Mucosa of descending colon (tissue), 3 donors: Measurements from ENCODE around the gene KIF4A. TPM values are rescaled to one million over a fixed set of nuclear protein-coding genes. Genes with fewer than 3 reads are reported as not detected.
A peak's percentile ranks its signal among the peaks of the same experiment; 100 is the strongest.

Experiments used
- ATAC-seq: fragments of 200-7000 bp; cut with Tn5 transposase; one replicate; pipeline ENCODE4 v1.9.1; 2020; ENCODE audit warnings: mild to moderate bottlenecking, moderate library complexity
- DNase-seq, 3 donors: peaks; one replicate each; pipeline ENCODE4 v3.0.0-alpha.2; 2020
- H3K36me3 ChIP-seq: fragments of 200-600 bp; one replicate; pipeline ENCODE4 v1.8.0; 2021; ENCODE audit warnings: low read depth, mild to moderate bottlenecking
- H3K4me1 ChIP-seq: fragments of 200-600 bp; one replicate; pipeline ENCODE4 v1.8.0; 2021; ENCODE audit warnings: low read depth, mild to moderate bottlenecking
- H3K4me3 ChIP-seq: fragments of 200-600 bp; one replicate; pipeline ENCODE4 v1.8.0; 2021; ENCODE audit warnings: mild to moderate bottlenecking
- H3K9me3 ChIP-seq: fragments of 200-600 bp; one replicate; pipeline ENCODE4 v1.8.0; 2021; ENCODE audit warnings: mild to moderate bottlenecking
- intact Hi-C, 2 donors: fragments of 100-400 bp; cut with DNase I in 1 of 2; cut with micrococcal nuclease in 1 of 2; formaldehyde crosslinking; loops; one replicate each; pipeline versions ENCODE4 v1.11.0 to v1.11.1; 2022; cut with DNase I, micrococcal nuclease
- total RNA-seq, 3 donors: library from RNA; stranded (reverse); fragmentation: NEBNext Ultra II Directional in 2 of 3; extraction: Animal tissue kit (Norgen Biotek cat#: 25700) in 2 of 3; gene quantifications; one replicate each; pipeline versions ENCODE4 v1.2.1 to v1.2.4, GENCODE V29; 2021 to 2023
- TF ChIP-seq, protein P1 (sequence below): fragments of 200-600 bp; IDR thresholded peaks from one replicate; pipeline ENCODE4 v1.8.0; 2022; ENCODE audit warnings: antibody characterized with exemption, mild to moderate bottlenecking
- donor health status: DM: no; HTN: no; CAD: no; lungs with moderate emphysema.
- donor health status: DM: no; HTN: no; CAD: no.
- donor health status: DM: no; HTN: yes; CAD: no.

The KIF4A gene
- total RNA-seq, 3 donors from 2014 or later, result 1.5 to 10.7 (median 3.1) TPM

- peak overlapping the region; percentile 17 for H3K4me3 ChIP-seq
- H3K36me3 ChIP-seq, result no peaks in the 10 kb centered on the region
- no peaks in the 10 kb centered on the region for H3K9me3 ChIP-seq
- ATAC-seq, result peak; percentile 92
- intact Hi-C loops, result no loop called here
- no peaks in the 10 kb centered on the region for H3K4me1 ChIP-seq
- DNase-seq, result peak; percentile 92 to 93 (median 93)
- TF ChIP-seq, protein P1, sequence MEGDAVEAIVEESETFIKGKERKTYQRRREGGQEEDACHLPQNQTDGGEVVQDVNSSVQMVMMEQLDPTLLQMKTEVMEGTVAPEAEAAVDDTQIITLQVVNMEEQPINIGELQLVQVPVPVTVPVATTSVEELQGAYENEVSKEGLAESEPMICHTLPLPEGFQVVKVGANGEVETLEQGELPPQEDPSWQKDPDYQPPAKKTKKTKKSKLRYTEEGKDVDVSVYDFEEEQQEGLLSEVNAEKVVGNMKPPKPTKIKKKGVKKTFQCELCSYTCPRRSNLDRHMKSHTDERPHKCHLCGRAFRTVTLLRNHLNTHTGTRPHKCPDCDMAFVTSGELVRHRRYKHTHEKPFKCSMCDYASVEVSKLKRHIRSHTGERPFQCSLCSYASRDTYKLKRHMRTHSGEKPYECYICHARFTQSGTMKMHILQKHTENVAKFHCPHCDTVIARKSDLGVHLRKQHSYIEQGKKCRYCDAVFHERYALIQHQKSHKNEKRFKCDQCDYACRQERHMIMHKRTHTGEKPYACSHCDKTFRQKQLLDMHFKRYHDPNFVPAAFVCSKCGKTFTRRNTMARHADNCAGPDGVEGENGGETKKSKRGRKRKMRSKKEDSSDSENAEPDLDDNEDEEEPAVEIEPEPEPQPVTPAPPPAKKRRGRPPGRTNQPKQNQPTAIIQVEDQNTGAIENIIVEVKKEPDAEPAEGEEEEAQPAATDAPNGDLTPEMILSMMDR, result no peak
These were observed 144.5 kb downstream of the KIF4A start for GRCh38 chrX:70434352-70434866.

- H3K4me1 ChIP-seq, result no peaks in the 10 kb centered on the region
- TF ChIP-seq, protein P1, result no peak
- no peaks in the 10 kb centered on the region for H3K9me3 ChIP-seq
- no peaks in the 10 kb centered on the region for H3K36me3 ChIP-seq
- intact Hi-C loops, result no loop called here
- DNase-seq (peak in 1 of 3 donors; percentile 10), ATAC-seq (no peak)
- H3K4me3 ChIP-seq, result no peak overlapping the region
These were observed 145.1 kb downstream of the KIF4A start for GRCh38 chrX:70434914-70435586.

- TF ChIP-seq, protein P1, result no peak
- Histone ChIP-seq H3K36me3 (no peaks in the 10 kb centered on the region), H3K4me3 (no peak overlapping the region), H3K4me1 (no peaks in the 10 kb centered on the region), H3K9me3 (no peaks in the 10 kb centered on the region)
- ATAC-seq (no peak), DNase-seq (no peak)
- intact Hi-C loops, result no loop called here
These were observed 146.4 kb downstream of the KIF4A start for GRCh38 chrX:70436343-70436742.

- Histone ChIP-seq H3K9me3 (no peaks in the 10 kb centered on the region), H3K4me1 (no peaks in the 10 kb centered on the region), H3K4me3 (no peak overlapping the region), H3K36me3 (no peaks in the 10 kb centered on the region)
- intact Hi-C loops, result no loop called here
- ATAC-seq (no peak), DNase-seq (no peak)
- TF ChIP-seq, protein P1, result no peak
These were observed 147.1 kb downstream of the KIF4A start for GRCh38 chrX:70437011-70437410.

DNA sequence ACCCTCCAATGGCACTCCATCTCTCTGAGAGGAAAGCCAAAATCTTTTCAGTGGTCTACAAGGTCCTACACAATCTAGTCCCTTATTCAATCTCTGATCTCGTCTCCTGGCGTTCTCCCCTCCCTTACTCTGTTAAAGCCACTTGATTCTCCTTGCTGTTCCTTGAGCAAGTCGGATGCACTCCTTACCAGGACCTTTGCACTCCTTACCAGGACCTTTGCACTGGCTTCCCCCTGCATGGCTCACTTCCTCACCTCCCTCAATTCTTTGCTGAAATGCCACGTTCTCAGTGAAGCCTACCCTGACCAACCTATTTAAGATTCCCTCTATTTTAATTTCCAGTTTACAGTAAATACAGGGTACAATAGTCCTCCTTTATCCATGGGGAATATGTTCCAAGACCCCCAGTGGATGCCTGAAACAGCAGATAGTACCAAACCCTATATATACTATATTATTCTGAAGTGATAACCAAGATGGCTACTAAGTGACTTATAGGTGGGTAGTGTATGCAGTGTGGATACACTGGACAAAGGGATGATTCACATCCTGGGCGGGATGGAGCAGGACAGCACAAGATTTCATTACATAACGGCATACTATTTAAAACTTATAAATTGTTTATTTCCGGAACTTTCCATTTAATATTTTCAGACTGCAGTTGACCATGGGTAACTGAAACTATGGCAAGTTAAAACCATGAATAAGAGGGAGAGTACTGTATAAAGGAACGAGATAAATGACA lies 148.2 kb downstream of the KIF4A start:
- intact Hi-C loops, result no loop called here
- no peaks in the 10 kb centered on the region for H3K36me3 ChIP-seq
- TF ChIP-seq, protein P1, result no peak
- DNase-seq, result no peak
- no peak overlapping the region for H3K4me3 ChIP-seq
- H3K9me3 ChIP-seq, result no peaks in the 10 kb centered on the region
- H3K4me1 ChIP-seq, result no peaks in the 10 kb centered on the region
- ATAC-seq, result no peak
